Brain microvascular endothelial cell (primary cell): Measurements from ENCODE around the gene ALOX5.

Experiments used
- DNase-seq: peaks from one replicate; pipeline ENCODE4 v3.0.0-alpha.2; 2020
- H3K27ac ChIP-seq: fragments of 250-450 bp; sonication (Bioruptor Pico); 2 replicates; pipeline ENCODE4 v1.5.1; 2020; ENCODE audit warnings: mild to moderate bottlenecking, moderate library complexity
- H3K27me3 ChIP-seq: fragments of 250-450 bp; sonication (Bioruptor Pico); replicated peaks from 2 replicates; pipeline ENCODE4 v1.5.1; 2020; ENCODE audit warnings: mild to moderate bottlenecking
- H3K36me3 ChIP-seq: fragments of 250-450 bp; sonication (Bioruptor Pico); replicated peaks from 2 replicates; pipeline ENCODE4 v1.5.1; 2020; ENCODE audit warnings: mild to moderate bottlenecking
- H3K4me3 ChIP-seq: 2 replicates; pipeline ENCODE4 v1.5.1; 2011; ENCODE audit warnings: low read depth, mild to moderate bottlenecking, control low read depth, low read length, moderate library complexity
- in situ Hi-C: cut with HindIII; loops from 2 replicates; pipeline ENCODE4 v1.10.0; 2017; ENCODE audit warnings: low sequenced_read_pairs, low pct_ligation_motif_present
- TF ChIP-seq, protein P1 (sequence below): IDR thresholded peaks from 2 replicates; pipeline ENCODE4 v1.5.1; 2011; ENCODE audit warnings: low read depth, mild to moderate bottlenecking, moderate library complexity, low read length, control low read depth, inconsistent platforms; ENCODE audit errors: missing control alignments

Gene ALOX5

DNA sequence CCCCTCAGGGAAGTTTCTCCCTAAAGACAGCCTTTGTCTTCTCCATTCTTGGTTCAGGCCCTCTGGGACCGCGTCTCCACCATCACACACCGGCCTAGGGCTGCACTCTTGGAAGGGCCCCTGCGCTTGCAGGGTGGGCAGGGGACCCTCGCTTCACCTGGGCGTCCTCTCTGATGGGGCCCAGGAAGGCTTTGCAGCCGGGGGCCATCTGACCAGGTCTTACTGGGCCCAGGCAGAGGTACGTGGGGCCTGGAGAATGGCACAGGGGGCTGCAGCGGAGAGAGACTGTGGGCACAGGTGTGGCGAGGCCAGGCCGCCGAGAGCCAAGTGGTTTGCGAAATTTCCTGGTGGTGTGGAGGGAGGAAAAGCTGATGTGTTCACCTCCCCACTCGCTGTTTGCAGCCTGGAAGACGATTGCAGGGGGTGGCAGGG, 44.4 kb downstream of the ALOX5 start:
- in situ Hi-C loops, result no loop called here
- no peak for DNase-seq
- Histone ChIP-seq H3K27me3 (no peaks in the 10 kb centered on the region), H3K27ac (no peak overlapping the region), H3K36me3 (no peaks in the 10 kb centered on the region), H3K4me3 (peak overlapping the region; percentile 53)
- TF ChIP-seq, protein P1, sequence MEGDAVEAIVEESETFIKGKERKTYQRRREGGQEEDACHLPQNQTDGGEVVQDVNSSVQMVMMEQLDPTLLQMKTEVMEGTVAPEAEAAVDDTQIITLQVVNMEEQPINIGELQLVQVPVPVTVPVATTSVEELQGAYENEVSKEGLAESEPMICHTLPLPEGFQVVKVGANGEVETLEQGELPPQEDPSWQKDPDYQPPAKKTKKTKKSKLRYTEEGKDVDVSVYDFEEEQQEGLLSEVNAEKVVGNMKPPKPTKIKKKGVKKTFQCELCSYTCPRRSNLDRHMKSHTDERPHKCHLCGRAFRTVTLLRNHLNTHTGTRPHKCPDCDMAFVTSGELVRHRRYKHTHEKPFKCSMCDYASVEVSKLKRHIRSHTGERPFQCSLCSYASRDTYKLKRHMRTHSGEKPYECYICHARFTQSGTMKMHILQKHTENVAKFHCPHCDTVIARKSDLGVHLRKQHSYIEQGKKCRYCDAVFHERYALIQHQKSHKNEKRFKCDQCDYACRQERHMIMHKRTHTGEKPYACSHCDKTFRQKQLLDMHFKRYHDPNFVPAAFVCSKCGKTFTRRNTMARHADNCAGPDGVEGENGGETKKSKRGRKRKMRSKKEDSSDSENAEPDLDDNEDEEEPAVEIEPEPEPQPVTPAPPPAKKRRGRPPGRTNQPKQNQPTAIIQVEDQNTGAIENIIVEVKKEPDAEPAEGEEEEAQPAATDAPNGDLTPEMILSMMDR, result no peak

DNA sequence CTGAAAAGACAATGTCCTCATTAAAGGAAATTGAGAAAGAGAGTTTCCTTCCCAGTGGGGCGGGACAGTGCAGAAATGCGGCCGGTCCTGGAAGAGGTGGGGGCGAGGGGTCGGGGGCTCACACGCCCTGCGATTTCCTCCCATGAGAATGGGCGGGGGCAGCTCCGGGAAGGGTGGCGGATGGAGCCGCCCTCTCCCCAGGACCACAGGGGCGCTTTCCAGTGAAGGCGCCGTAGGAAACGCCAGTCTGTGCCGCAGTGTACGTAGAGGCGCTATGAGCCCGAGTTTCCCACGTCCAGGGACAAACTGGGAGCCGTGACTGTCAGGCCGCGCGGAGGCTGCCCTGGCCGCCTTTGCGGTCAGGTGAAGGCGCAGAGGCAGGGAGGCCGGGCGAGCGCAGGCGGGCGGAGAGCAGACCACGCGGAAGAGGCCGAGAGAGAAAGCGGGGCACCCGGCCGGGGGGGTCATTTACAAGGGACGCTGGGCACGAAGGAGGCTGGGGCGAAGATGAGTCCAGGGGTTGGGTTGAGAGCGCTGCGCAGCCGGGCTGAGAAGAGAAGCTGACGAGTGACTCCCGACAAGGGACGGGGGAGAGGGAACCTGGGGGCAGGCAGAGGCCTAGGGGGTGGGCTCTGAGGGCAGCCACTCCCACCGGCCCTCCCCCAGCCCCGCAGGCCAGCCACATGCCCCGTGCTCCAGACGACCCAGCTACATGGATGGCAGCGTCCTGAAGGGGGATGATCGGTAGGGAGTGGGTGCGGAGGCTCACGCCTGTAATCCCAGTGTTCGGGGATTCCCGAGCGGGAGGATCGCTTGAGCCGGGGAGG, 45.0 kb downstream of the ALOX5 start:
- Histone ChIP-seq H3K4me3 (peak overlapping the region; percentile 53), H3K27me3 (no peaks in the 10 kb centered on the region), H3K27ac (no peak overlapping the region), H3K36me3 (no peaks in the 10 kb centered on the region)
- peak; percentile 15 for DNase-seq
- in situ Hi-C loops, result no loop called here
- TF ChIP-seq, protein P1, result no peak

DNA sequence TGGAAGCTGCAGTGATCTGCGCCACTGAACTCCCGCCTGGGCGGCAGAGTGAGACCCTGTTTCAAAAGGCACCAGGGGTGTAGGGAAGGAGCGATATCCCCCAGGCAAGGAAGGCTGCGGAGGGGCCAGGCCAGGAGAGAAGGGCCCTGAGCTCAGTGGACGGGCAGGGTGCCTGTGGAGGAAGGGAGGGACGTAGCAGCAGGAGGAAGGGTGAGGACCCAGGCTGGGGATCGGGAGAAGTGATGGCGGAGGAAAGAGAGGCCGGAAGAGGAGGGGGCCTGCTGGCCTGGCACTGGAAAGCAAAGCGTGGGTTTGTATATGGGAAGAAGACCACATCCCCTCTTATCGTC, 45.6 kb downstream of the ALOX5 start:
- no peak overlapping the region for H3K27ac ChIP-seq
- no peaks in the 10 kb centered on the region for H3K36me3 ChIP-seq
- TF ChIP-seq, protein P1, result no peak
- H3K4me3 ChIP-seq, result peak overlapping the region; percentile 53
- H3K27me3 ChIP-seq, result no peaks in the 10 kb centered on the region
- no peak for DNase-seq
- in situ Hi-C loops, result no loop called here

DNA sequence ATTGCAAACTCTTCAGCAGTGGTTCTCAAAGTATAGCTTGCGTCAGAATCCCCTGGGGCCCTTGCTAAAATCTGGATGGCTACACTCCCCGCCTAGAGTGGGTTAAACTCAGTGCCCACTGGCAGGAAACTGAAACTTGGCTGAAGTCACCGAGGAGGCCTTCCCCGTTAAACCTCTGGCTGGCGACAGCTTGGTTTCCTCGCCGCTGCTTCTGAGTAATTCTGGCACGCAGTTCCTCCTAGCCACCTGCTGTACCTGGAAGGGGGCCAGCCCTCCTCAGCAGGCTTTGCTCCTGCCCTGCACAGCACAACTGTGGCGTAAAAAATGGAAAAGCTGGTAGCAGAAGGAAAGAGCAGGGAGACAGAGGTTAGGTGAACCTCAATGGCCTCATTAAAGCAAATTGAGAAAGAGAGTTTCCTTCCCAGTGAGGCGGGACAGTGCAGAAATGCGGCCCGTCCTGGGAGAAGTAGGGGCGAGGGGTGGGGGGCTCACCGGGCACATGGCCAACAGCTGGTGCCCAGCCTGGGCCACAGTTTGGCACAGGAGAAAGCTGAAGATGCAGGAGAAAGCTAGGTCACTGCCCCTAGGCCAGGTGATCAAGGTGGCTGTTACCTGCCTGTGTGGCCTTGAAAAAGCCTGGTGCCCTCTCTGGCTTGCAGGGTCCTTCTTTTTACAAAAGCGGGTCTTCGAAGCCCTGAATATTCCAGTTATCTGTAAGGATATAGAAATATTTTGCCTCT, 46.6 kb downstream of the ALOX5 start:
- DNase-seq, result no peak
- Histone ChIP-seq H3K4me3 (no peak overlapping the region), H3K36me3 (no peaks in the 10 kb centered on the region), H3K27me3 (no peaks in the 10 kb centered on the region), H3K27ac (no peak overlapping the region)
- in situ Hi-C loops, result no loop called here
- TF ChIP-seq, protein P1, result no peak

DNA sequence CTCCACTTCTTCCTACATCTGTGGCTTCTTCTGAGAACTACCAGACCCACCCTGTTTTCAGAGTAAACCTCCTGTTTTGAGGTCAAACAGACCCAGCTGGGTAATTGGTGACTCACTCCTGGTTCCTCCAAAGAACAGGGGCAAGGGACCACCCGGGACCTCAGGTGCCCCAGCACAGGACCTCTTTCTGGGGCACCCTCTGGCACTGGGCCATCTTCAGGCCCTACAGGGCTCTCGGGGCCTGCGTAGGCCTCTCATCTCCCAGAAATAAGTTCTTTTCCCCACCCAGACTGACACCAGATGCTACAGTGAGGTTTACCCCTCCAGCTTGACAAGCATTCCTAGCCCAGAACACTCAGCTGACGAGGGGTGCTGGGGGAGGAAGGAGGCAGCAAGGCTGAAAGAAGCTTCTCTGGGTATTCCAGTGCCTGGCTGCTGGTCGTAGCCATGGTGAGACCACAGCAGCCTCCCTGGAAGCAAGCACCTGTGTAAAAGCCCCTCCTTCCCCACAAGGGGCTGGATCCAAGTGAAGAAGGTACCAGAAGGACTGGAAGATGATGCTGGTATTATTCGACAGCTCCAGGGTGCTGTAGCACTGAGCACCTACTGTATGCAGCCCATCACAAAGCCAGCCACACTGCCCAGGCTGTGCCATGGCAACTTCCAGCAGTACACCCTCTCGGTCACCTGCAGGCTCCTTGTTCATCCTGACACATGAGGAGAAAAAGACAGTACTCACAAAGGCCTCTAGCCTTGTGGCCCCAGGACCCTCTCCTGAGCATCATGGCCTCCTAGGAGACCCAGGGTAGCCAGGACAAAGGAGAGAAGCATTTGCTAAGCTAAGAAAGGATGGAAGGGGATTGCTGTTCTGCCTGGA, 47.4 kb downstream of the ALOX5 start:
- Histone ChIP-seq H3K27me3 (no peaks in the 10 kb centered on the region), H3K4me3 (no peak overlapping the region), H3K27ac (no peak overlapping the region), H3K36me3 (no peaks in the 10 kb centered on the region)
- TF ChIP-seq, protein P1, result no peak
- DNase-seq, result no peak
- in situ Hi-C loops, result no loop called here
